HepG2 (cell line): ENCODE measurements around the gene ROMO1. TPM values are rescaled to one million over a fixed set of nuclear protein-coding genes. Genes with fewer than 3 reads are reported as not detected.

ENCODE experiments used
- CSRNP1 ChIP-seq: sonication (generic); formaldehyde crosslinking; IDR thresholded peaks from 2 replicates; pipeline ENCODE4 v1.8.1; 2023; ENCODE audit warnings: mild to moderate bottlenecking, missing genetic modification reagents
- DMAP1 ChIP-seq: IDR thresholded peaks from 2 replicates; pipeline ENCODE4 v1.6.1; 2016
- HDAC1 ChIP-seq: sonication (generic); formaldehyde crosslinking; IDR thresholded peaks from 2 replicates; pipeline ENCODE4 v1.5.1; 2020; ENCODE audit warnings: mild to moderate bottlenecking, missing genetic modification reagents
- ISL2 ChIP-seq: sonication (generic); formaldehyde crosslinking; IDR thresholded peaks from 2 replicates; pipeline ENCODE4 v1.5.0; 2020; ENCODE audit warnings: missing genetic modification reagents
- KLF12 ChIP-seq: sonication (generic); formaldehyde crosslinking; IDR thresholded peaks from 2 replicates; pipeline ENCODE4 v1.4.0; 2020; ENCODE audit warnings: missing genetic modification reagents, borderline replicate concordance
- MATR3 ChIP-seq: sonication (generic); formaldehyde crosslinking; IDR thresholded peaks from 2 replicates; pipeline ENCODE4 v1.4.0; 2020; ENCODE audit warnings: missing genetic modification reagents
- PATZ1 ChIP-seq: sonication (generic); formaldehyde crosslinking; IDR thresholded peaks from 2 replicates; pipeline ENCODE4 v1.4.0; 2020; ENCODE audit warnings: missing genetic modification reagents
- PBX2 ChIP-seq: IDR thresholded peaks from 2 replicates; pipeline ENCODE4 v1.6.1; 2016; ENCODE audit warnings: control low read depth
- RERE ChIP-seq: IDR thresholded peaks from 2 replicates; pipeline ENCODE4 v1.6.1; 2016; ENCODE audit warnings: low read depth, missing genetic modification reagents, missing compliant biosample characterization
- SALL2 ChIP-seq: sonication (generic); formaldehyde crosslinking; IDR thresholded peaks from 2 replicates; pipeline ENCODE4 v1.8.1; 2023; ENCODE audit warnings: mild to moderate bottlenecking, missing genetic modification reagents, inconsistent platforms
- SOX5 ChIP-seq: IDR thresholded peaks from 2 replicates; pipeline ENCODE4 v1.6.1; 2016; ENCODE audit warnings: borderline replicate concordance
- SP2 ChIP-seq: sonication (generic); formaldehyde crosslinking; IDR thresholded peaks from 2 replicates; pipeline ENCODE4 v1.5.1; 2020; ENCODE audit warnings: mild to moderate bottlenecking, missing genetic modification reagents
- STAG1 ChIP-seq: sonication (generic); formaldehyde crosslinking; IDR thresholded peaks from 2 replicates; pipeline ENCODE4 v1.4.0; 2020; ENCODE audit warnings: missing genetic modification reagents
- ZNF24 ChIP-seq: fragments of 450-650 bp; IDR thresholded peaks from 2 replicates; pipeline ENCODE4 v1.6.1; 2017; ENCODE audit warnings: antibody characterized with exemption, mild to moderate bottlenecking
- ZNF274 ChIP-seq: sonication (generic); formaldehyde crosslinking; IDR thresholded peaks from 2 replicates; pipeline ENCODE4 v1.5.1; 2020; ENCODE audit warnings: mild to moderate bottlenecking, missing genetic modification reagents
- ZNF607 ChIP-seq: sonication (generic); formaldehyde crosslinking; IDR thresholded peaks from 2 replicates; pipeline ENCODE4 v1.5.1; 2020; ENCODE audit warnings: missing genetic modification reagents, mild to moderate bottlenecking, borderline replicate concordance
- ZNF670 ChIP-seq: sonication (generic); formaldehyde crosslinking; IDR thresholded peaks from 2 replicates; pipeline ENCODE4 v1.8.0; 2022; ENCODE audit warnings: mild to moderate bottlenecking, missing genetic modification reagents, borderline replicate concordance
- ZNF775 ChIP-seq: sonication (generic); formaldehyde crosslinking; IDR thresholded peaks from 2 replicates; pipeline ENCODE4 v1.4.0; 2020; ENCODE audit warnings: missing genetic modification reagents, mild to moderate bottlenecking, moderate library complexity, borderline replicate concordance
- ZNF780A ChIP-seq: sonication (generic); formaldehyde crosslinking; IDR thresholded peaks from 2 replicates; pipeline ENCODE4 v1.8.0; 2022; ENCODE audit warnings: mild to moderate bottlenecking, missing genetic modification reagents, moderate library complexity
- polyA plus RNA-seq, 8 experiments: library from polyadenylated mRNA; depleted of rRNA in 3 of 8; stranded (reverse) in 7 of 8; unstranded in 1 of 8; fragments of >200 nt; fragmentation: Illumina TruSeq in 4 of 8; extraction: Trizol in 4 of 8; gene quantifications; 2 replicates each; pipeline versions ENCODE4 v1.2.1 to v1.2.3, GENCODE V29; 2011 to 2016; ENCODE audit warnings: low read depth in 4 of 8, missing spikeins in 1 of 8, mixed read lengths in 1 of 8; ENCODE audit not compliant: insufficient read depth in 1 of 8
- total RNA-seq, 5 experiments: library from RNA; depleted of rRNA; stranded (reverse); fragments of >200 nt; fragmentation: Illumina TruSeq; extraction: Trizol; gene quantifications; 2 replicates each; pipeline ENCODE4 v1.2.3, GENCODE V29; 2016; ENCODE audit warnings: low read depth in 1 of 5

ROMO1 gene
- total and polyA plus RNA-seq, 2 of the 13 experiments (the other 11 are each of a cell fraction or from before 2014, with no cell fraction given), result 636 to 755 TPM

- peak; percentile 72 for TF ChIP-seq RERE
- peak; percentile 99 for TF ChIP-seq CSRNP1
- TF ChIP-seq MATR3 (CRISPR knock-in tag), result peak; percentile 24; the same call in 1 of the 2 replicates
- TF ChIP-seq PATZ1 (CRISPR knock-in tag), result peak; percentile 86
- peak; percentile 99 for TF ChIP-seq ZNF274
- peak; percentile 65 for TF ChIP-seq STAG1 (CRISPR knock-in tag)
- TF ChIP-seq ZNF24, result 0 out of 2 replicates have a peak, but pooled peaks have one; percentile 7
- TF ChIP-seq KLF12 (CRISPR knock-in tag), result peak; percentile 93
- TF ChIP-seq DMAP1 (CRISPR knock-in tag), result peak; percentile 97
- peak; percentile 91; the same call in 1 of the 2 replicates for TF ChIP-seq ZNF670 (CRISPR knock-in tag)
- TF ChIP-seq SALL2, result peak; percentile 98
- peak; percentile 84 for TF ChIP-seq SP2
- peak; percentile 94 for TF ChIP-seq ZNF775 (CRISPR knock-in tag)
- TF ChIP-seq ZNF780A (CRISPR knock-in tag), result peak; percentile 96
- peak; percentile 98 for TF ChIP-seq ZNF607 (CRISPR knock-in tag)
- 0 out of 2 replicates have a peak, but pooled peaks have one; percentile 8 for TF ChIP-seq PBX2 (CRISPR knock-in tag)
- TF ChIP-seq ISL2 (CRISPR knock-in tag), result peak; percentile 93
- TF ChIP-seq SOX5 (CRISPR knock-in tag), result peak; percentile 80
- TF ChIP-seq HDAC1 (CRISPR knock-in tag), result peak; percentile 99
Measured at GRCh38 chr20:35699127-35699956, at the start of gene ROMO1, which contains the start of gene NFS1 (continued).
